Erythroblast (primary cell): ENCODE measurements around the gene DIP2C.

ENCODE experiments used
- GATA1 ChIP-seq: IDR thresholded peaks from 2 replicates; pipeline ENCODE4 v1.6.1; 2011; ENCODE audit warnings: low read depth, mild to moderate bottlenecking, control low read depth, low read length, moderate library complexity
- POLR2A ChIP-seq: IDR thresholded peaks from 2 replicates; pipeline ENCODE4 v1.6.1; 2011; ENCODE audit warnings: mild to moderate bottlenecking, low read length

- TF ChIP-seq GATA1 (no peak), POLR2A (no peak)
Measured at GRCh38 chr10:370449-370825, 319.0 kb downstream of the DIP2C start.
